SK-N-SH treated with all-trans-retinoic acid at 6 μM for 48 hours (cell line): ENCODE results near the gene SEMA4A.

Experiments used
- ATAC-seq: fragments of 200-7000 bp; cut with Tn5 transposase; 3 replicates; pipeline ENCODE4 v1.9.1; 2020; ENCODE audit warnings: mild to moderate bottlenecking, moderate library complexity
- BACH2 ChIP-seq: fragments of 250-450 bp; sonication (Bioruptor Pico); IDR thresholded peaks from 2 replicates; pipeline ENCODE4 v1.9.0; 2021; ENCODE audit warnings: mild to moderate bottlenecking, borderline replicate concordance
- ESRRG ChIP-seq: fragments of 250-450 bp; sonication (Bioruptor Pico); IDR thresholded peaks from 2 replicates; pipeline ENCODE4 v1.6.1; 2021; ENCODE audit warnings: mild to moderate bottlenecking
- GLIS3 ChIP-seq: fragments of 250-450 bp; sonication (Bioruptor Pico); IDR thresholded peaks from 2 replicates; pipeline ENCODE4 v1.5.0; 2020; ENCODE audit warnings: mild to moderate bottlenecking, moderate library complexity
- ISL1 ChIP-seq: fragments of 250-450 bp; sonication (Bioruptor Pico); IDR thresholded peaks from 2 replicates; pipeline ENCODE4 v2.1.2; 2022; ENCODE audit warnings: mild to moderate bottlenecking, moderate library complexity
- OSR1 ChIP-seq: fragments of 250-450 bp; sonication (Bioruptor Pico); IDR thresholded peaks from 2 replicates; pipeline ENCODE4 v1.8.0; 2022; ENCODE audit warnings: moderate library complexity, mild to moderate bottlenecking, inconsistent platforms
- RARB ChIP-seq: fragments of 250-450 bp; sonication (Bioruptor Pico); IDR thresholded peaks from 2 replicates; pipeline ENCODE4 v1.8.0; 2021; ENCODE audit warnings: mild to moderate bottlenecking, moderate library complexity
- SNAI2 ChIP-seq: fragments of 250-450 bp; sonication (Bioruptor Pico); IDR thresholded peaks from 2 replicates; pipeline ENCODE4 v1.5.0; 2020; ENCODE audit warnings: mild to moderate bottlenecking, moderate library complexity
- TCF4 ChIP-seq: fragments of 250-450 bp; sonication (Bioruptor Pico); IDR thresholded peaks from 2 replicates; pipeline ENCODE4 v1.8.0; 2021; ENCODE audit warnings: mild to moderate bottlenecking, moderate library complexity, borderline replicate concordance
- TOX ChIP-seq: fragments of 250-450 bp; sonication (Bioruptor Pico); IDR thresholded peaks from 2 replicates; pipeline ENCODE4 v1.8.0; 2021; ENCODE audit warnings: mild to moderate bottlenecking, moderate library complexity, borderline replicate concordance
- ZC3H10 ChIP-seq: fragments of 250-450 bp; sonication (Bioruptor Pico); IDR thresholded peaks from 2 replicates; pipeline ENCODE4 v1.5.1; 2021; ENCODE audit warnings: mild to moderate bottlenecking, moderate library complexity
- ZFP30 ChIP-seq: fragments of 450-650 bp; formaldehyde crosslinking; IDR thresholded peaks from 2 replicates; pipeline ENCODE4 v1.5.0; 2022; ENCODE audit warnings: mild to moderate bottlenecking, moderate library complexity
- ZNF8 ChIP-seq: fragments of 450-650 bp; formaldehyde crosslinking; IDR thresholded peaks from 2 replicates; pipeline ENCODE4 v1.5.0; 2020; ENCODE audit warnings: mild to moderate bottlenecking, moderate library complexity
- TF ChIP-seq, protein P1 (sequence below): fragments of 250-450 bp; sonication (Bioruptor Pico); IDR thresholded peaks from 2 replicates; pipeline ENCODE4 v1.5.1; 2021; ENCODE audit warnings: mild to moderate bottlenecking, moderate library complexity
- TF ChIP-seq, protein P2 (sequence below): fragments of 250-450 bp; sonication (Bioruptor Pico); IDR thresholded peaks from 2 replicates; pipeline ENCODE4 v1.5.0; 2020; ENCODE audit warnings: mild to moderate bottlenecking, moderate library complexity
- TF ChIP-seq, protein P3 (sequence below): fragments of 250-450 bp; sonication (Bioruptor Pico); IDR thresholded peaks from 2 replicates; pipeline ENCODE4 v1.8.0; 2020; ENCODE audit warnings: mild to moderate bottlenecking, moderate library complexity, borderline replicate concordance

Gene SEMA4A

DNA sequence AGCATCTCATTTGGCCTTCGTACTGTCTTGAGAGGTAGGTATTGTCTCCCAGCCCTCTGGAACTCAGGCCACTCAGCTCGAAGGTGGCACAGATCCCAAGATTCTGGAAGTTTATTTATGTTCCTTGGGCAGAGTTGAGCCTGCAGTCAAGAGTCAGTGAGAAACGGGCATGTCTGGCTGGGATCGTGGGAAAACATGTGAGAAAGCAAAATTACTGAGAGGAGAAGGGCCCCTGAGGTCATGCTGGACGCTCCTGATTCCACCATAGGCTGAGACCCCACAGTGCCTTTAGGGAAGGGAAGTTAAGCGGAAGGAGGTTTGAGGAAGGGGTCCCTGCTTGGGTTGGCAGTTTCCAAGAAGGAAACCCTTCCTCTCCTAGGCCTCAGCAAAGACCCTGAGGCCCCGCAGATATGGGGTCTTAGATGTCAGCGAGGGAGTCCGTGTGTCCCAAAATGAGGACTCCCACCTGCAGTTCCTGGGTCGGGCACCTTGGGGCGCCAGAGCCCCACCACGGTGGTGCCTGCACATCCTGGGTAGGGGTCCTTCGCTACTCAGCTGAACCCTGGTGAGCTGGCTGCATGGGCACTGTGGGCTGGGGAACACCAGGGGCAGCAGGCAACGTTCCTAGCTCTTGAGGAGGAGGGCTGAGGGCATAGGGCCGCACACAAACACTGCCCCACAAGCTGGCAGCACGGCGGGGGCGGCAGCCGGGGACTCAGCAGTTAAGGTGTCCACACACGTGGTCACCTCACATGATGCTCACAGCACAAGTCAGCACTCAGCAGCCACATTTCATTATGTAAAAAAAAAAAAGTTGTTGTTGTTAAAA is 12.3 kb upstream of the SEMA4A start:
- TF ChIP-seq BACH2 (CRISPR knock-in tag) (no peak), TOX (CRISPR knock-in tag) (no peak), ISL1 (no peak)
- TF ChIP-seq, protein P1, sequence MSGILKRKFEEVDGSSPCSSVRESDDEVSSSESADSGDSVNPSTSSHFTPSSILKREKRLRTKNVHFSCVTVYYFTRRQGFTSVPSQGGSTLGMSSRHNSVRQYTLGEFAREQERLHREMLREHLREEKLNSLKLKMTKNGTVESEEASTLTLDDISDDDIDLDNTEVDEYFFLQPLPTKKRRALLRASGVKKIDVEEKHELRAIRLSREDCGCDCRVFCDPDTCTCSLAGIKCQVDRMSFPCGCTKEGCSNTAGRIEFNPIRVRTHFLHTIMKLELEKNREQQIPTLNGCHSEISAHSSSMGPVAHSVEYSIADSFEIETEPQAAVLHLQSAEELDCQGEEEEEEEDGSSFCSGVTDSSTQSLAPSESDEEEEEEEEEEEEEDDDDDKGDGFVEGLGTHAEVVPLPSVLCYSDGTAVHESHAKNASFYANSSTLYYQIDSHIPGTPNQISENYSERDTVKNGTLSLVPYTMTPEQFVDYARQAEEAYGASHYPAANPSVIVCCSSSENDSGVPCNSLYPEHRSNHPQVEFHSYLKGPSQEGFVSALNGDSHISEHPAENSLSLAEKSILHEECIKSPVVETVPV (CRISPR knock-in tag) = no peak
- ATAC-seq = peak; percentile 0

DNA sequence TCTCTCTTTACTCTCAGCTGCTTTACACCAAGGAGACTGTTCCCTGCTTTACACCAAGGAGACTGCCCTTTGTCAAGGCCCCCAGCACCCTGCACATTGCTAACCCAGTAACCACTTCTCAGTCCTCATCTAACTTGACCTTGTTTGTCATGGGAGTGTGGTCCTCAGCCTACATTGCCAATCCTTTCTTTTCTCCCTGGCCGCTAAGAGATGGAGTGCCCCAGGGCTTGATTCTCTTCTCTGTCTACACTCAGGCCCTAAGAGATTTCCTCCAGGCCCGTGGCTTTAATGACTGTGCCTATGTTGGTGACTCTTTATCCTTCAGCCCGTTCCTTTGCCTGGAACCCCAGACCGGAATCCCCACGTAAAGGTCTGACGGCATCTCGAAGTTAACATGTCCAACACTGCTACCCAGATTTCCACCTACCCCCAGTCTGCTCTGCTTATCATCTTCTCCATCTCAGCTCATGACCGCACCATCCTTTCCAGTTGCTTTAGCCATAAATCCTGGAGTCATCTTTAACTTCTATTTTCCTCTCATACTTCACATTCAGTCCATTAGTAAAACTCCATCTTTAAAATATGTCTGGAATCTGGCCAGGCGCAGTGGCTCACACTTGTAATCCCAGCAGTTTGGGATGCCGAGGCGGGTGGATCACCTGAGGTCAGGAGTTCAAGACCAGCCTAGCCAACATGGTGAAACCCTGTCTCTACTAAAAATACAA is 9.5 kb upstream of the SEMA4A start:
- TF ChIP-seq RARB (CRISPR knock-in tag) = no peak
- TF ChIP-seq ZC3H10 (CRISPR knock-in tag) = 0 out of 2 replicates have a peak, but pooled peaks have one; percentile 38
- ATAC-seq = peak; percentile 4

DNA sequence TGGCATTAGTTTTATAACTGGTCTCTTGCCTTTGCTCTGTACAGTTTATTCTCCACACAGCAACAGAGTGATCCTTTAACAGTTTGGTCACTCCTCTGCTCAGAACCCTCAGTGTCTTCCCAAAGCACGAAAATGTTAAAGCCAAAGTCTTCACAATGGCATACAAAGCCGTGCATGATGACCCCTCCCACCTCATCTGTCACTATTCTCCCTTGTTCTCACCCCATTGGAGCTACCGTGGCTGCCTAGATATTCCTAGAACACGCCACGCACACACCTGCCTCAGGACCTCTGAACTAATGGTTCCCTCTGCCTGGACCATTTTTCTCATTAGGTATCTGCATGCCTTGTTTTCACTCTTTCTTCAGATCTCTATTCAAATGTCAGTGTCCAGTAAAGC is 8.6 kb upstream of the SEMA4A start:
- TF ChIP-seq SNAI2 (CRISPR knock-in tag) = no peak
- TF ChIP-seq, protein P2, sequence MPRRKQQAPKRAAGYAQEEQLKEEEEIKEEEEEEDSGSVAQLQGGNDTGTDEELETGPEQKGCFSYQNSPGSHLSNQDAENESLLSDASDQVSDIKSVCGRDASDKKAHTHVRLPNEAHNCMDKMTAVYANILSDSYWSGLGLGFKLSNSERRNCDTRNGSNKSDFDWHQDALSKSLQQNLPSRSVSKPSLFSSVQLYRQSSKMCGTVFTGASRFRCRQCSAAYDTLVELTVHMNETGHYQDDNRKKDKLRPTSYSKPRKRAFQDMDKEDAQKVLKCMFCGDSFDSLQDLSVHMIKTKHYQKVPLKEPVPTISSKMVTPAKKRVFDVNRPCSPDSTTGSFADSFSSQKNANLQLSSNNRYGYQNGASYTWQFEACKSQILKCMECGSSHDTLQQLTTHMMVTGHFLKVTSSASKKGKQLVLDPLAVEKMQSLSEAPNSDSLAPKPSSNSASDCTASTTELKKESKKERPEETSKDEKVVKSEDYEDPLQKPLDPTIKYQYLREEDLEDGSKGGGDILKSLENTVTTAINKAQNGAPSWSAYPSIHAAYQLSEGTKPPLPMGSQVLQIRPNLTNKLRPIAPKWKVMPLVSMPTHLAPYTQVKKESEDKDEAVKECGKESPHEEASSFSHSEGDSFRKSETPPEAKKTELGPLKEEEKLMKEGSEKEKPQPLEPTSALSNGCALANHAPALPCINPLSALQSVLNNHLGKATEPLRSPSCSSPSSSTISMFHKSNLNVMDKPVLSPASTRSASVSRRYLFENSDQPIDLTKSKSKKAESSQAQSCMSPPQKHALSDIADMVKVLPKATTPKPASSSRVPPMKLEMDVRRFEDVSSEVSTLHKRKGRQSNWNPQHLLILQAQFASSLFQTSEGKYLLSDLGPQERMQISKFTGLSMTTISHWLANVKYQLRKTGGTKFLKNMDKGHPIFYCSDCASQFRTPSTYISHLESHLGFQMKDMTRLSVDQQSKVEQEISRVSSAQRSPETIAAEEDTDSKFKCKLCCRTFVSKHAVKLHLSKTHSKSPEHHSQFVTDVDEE (CRISPR knock-in tag) = no peak
- TF ChIP-seq TOX (CRISPR knock-in tag) = no peak
- TF ChIP-seq TCF4 (CRISPR knock-in tag) = no peak
- TF ChIP-seq OSR1 = no peak
- ATAC-seq = no peak

DNA sequence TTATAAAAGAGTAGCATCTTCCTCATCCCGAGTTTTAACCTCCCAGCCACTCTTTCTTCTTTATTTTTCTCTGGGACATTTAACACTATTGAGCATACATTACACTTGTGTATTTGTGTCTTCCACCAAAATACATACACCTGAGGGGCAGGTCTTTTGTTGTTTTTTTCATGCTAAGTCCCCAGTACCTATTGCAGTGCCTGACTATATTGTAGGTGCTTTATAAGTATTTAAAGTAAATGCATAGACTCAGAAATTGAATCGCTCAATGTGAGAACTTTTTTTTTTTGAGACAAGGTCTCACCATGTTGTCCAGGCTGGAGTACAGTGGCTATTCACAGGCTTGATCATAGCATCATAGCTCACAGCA is 7.8 kb upstream of the SEMA4A start:
- no peak for ATAC-seq

DNA sequence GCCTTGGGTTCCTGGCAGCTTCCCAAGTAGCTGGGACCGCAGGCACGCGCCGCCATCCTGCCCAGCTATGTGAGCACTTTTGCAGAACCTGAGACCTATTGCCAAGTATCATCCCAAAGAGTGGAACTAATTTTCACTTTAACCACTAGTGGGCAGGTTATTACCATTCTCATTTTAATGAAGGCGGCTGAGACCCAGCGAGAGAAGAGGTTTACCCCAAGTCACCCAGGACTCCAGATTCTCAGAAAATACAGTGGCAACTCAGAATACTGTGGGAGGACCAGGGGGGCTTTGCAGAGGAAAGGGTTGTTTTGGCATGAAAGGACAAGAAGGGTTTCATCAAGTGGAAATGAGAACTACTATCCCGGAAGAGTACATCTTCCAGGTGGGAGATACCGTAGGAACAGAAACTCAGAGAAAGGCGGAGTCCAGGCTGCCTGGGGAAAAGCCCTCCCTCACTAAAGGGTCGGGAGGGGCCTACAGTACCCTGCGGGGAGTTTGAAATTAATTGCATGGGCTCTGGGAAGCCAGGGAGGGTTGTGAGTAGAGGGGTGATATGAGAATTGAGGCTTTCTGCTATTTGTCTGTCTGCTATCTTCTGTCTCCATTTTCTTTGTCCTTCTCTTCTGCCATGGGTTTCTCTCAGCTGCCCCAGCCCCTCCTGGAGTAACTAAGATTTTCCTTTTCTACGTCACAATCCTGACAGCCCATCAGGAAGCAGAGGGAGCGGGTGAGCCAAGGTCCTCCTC is 7.2 kb upstream of the SEMA4A start:
- TF ChIP-seq SNAI2 (CRISPR knock-in tag) (no peak), TOX (CRISPR knock-in tag) (peak; percentile 47; the same call in 1 of the 2 replicates), ZC3H10 (CRISPR knock-in tag) (peak; percentile 80)

More for the DNA sequence above, 7.8 kb upstream of the SEMA4A start:
- TF ChIP-seq TOX (CRISPR knock-in tag) = no peak
- TF ChIP-seq, protein P3, sequence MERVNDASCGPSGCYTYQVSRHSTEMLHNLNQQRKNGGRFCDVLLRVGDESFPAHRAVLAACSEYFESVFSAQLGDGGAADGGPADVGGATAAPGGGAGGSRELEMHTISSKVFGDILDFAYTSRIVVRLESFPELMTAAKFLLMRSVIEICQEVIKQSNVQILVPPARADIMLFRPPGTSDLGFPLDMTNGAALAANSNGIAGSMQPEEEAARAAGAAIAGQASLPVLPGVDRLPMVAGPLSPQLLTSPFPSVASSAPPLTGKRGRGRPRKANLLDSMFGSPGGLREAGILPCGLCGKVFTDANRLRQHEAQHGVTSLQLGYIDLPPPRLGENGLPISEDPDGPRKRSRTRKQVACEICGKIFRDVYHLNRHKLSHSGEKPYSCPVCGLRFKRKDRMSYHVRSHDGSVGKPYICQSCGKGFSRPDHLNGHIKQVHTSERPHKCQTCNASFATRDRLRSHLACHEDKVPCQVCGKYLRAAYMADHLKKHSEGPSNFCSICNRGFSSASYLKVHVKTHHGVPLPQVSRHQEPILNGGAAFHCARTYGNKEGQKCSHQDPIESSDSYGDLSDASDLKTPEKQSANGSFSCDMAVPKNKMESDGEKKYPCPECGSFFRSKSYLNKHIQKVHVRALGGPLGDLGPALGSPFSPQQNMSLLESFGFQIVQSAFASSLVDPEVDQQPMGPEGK (CRISPR knock-in tag) = peak; percentile 8; the same call in 1 of the 2 replicates

DNA sequence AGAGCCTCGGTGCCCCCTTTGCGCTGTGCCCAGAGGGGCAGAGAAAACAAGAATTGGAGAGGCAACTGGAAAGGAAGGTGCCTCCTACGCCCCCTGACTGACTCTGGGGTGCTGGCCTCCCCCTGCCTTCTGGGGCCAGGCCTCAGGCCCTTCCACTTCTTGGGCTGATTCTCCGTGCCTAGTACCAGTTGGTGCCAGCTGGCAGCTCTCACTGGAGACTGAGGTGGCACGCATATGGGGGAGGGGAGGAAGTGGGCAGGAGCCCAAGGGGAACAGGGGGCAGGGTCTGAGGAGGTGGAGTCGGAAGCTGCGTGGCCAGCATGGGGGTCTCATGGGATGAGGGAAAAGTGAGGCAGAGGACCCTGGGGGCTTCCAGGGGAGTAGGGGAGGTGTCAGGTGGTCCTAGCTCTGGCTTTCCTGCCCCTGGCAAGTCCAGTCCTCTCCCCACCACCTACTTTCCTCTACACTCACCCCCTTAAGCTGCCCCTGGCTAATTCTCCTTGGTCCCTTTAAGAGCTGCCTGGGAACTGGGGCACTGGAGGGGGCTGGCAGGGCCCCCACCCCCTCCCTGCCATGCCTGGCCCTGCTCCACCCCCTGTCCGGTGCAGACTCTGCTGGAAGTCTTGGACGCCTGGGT is 6.5 kb upstream of the SEMA4A start:
- peak; percentile 0 for ATAC-seq
- no peak for TF ChIP-seq RARB (CRISPR knock-in tag)
- no peak for TF ChIP-seq GLIS3
- TF ChIP-seq ESRRG (CRISPR knock-in tag) = no peak
- no peak for TF ChIP-seq ZNF8 (CRISPR knock-in tag)
- TF ChIP-seq, protein P2 (CRISPR knock-in tag) = no peak
- no peak for TF ChIP-seq ZFP30 (CRISPR knock-in tag)

More for the DNA sequence above, 7.2 kb upstream of the SEMA4A start:
- ATAC-seq = peak; percentile 57
